ENCODE measurements around the gene UROS.

DNA sequence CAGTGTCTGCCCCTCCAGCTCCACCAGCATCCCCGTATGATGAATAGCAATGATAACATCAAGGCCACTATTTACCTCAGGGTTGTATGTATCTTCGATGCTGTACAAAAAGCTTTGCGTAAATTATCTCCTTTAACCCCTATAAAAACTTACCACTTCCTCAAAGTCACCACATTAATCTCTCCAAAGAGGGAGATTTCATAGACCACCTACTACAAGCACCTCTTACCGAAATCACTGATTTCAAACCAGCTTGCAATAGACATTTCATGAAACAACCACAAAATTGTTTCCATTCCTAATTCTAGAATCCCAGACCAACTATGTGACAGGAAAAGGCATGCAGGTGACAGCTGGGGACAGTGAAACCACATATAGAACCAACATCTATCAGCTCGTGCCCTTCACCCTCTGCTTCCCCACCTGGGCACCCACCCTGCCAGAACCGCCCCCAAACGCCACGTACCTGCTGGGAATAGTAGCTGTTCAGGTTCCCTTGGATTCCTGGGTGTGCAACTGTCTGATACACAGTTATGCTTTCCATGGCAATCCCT is 27.3 kb downstream of the UROS start:
- TF ChIP-seq SUZ12 (IDR thresholded peaks at IDR 0.05; ENCODE audit: extremely low read depth, insufficient read depth, insufficient read length) (no peak), YY1 (IDR thresholded peaks at IDR 0.05; ENCODE audit: insufficient read depth, insufficient read length) (no peak), ZNF274 (IDR thresholded peaks at IDR 0.05; ENCODE audit: low read depth, low read length) (no peak)

All from NT2/D1 (cell line).